H7 (cell line): ENCODE results near the gene WDR7. TPM values are rescaled to one million over a fixed set of nuclear protein-coding genes. Genes with fewer than 3 reads are reported as not detected.

Experiments
- DNase-seq: peaks from one replicate; pipeline ENCODE4 v3.0.0; 2012
- H3K27me3 ChIP-seq: 2 replicates; pipeline ENCODE4 v1.6.0; 2011; ENCODE audit warnings: mild to moderate bottlenecking, low read length; ENCODE audit not compliant: control insufficient read depth, insufficient read depth
- H3K36me3 ChIP-seq: replicated peaks from 2 replicates; pipeline ENCODE4 v1.5.1; 2011; ENCODE audit warnings: low read length; ENCODE audit not compliant: control insufficient read depth, insufficient read depth
- H3K4me3 ChIP-seq: 2 replicates; pipeline ENCODE4 v1.5.1; 2011; ENCODE audit warnings: low read depth, mild to moderate bottlenecking, control low read depth, low read length, moderate library complexity; ENCODE audit not compliant: insufficient read depth
- total RNA-seq: library from RNA; depleted of rRNA; stranded (reverse); fragments of >200 nt; shearing (Covaris generic); gene quantifications from 2 replicates; pipeline ENCODE4 v1.2.3, GENCODE V29; 2014

Gene WDR7
- total RNA-seq, 1 experiment from 2014 or later = 6.2 TPM

- H3K4me3 ChIP-seq = no peak overlapping the region
- DNase-seq = no peak
- no peaks in the 10 kb centered on the region for H3K36me3 ChIP-seq
- no peaks in the 10 kb centered on the region for H3K27me3 ChIP-seq
Measured at GRCh38 chr18:57023275-57023882, 372.2 kb downstream of the WDR7 start.

- no peaks in the 10 kb centered on the region for H3K36me3 ChIP-seq
- H3K27me3 ChIP-seq = no peaks in the 10 kb centered on the region
- no peak overlapping the region for H3K4me3 ChIP-seq
- DNase-seq = no peak
Measured at GRCh38 chr18:57025540-57025939, 374.4 kb downstream of the WDR7 start.

- no peak for DNase-seq
- no peaks in the 10 kb centered on the region for H3K36me3 ChIP-seq
- no peak overlapping the region for H3K4me3 ChIP-seq
- H3K27me3 ChIP-seq = no peaks in the 10 kb centered on the region
Measured at GRCh38 chr18:57026316-57026715, 375.2 kb downstream of the WDR7 start.

GRCh38 chr18:57027190-57027708 is 376.1 kb downstream of the WDR7 start:
- DNase-seq = no peak
- Histone ChIP-seq H3K36me3 (no peaks in the 10 kb centered on the region), H3K27me3 (no peaks in the 10 kb centered on the region), H3K4me3 (no peak overlapping the region)

GRCh38 chr18:57029761-57030160 is 378.6 kb downstream of the WDR7 start:
- DNase-seq = peak; percentile 63
- Histone ChIP-seq H3K36me3 (no peaks in the 10 kb centered on the region), H3K4me3 (no peak overlapping the region), H3K27me3 (no peaks in the 10 kb centered on the region)

GRCh38 chr18:57030417-57030816 is 379.3 kb downstream of the WDR7 start:
- DNase-seq = no peak
- no peaks in the 10 kb centered on the region for H3K27me3 ChIP-seq
- H3K36me3 ChIP-seq = no peaks in the 10 kb centered on the region
- H3K4me3 ChIP-seq = no peak overlapping the region

GRCh38 chr18:57035590-57035989 is 384.4 kb downstream of the WDR7 start:
- DNase-seq = no peak
- Histone ChIP-seq H3K36me3 (no peaks in the 10 kb centered on the region), H3K4me3 (no peak overlapping the region), H3K27me3 (no peaks in the 10 kb centered on the region)

- H3K36me3 ChIP-seq = no peaks in the 10 kb centered on the region
- no peak overlapping the region for H3K4me3 ChIP-seq
- DNase-seq = no peak
- H3K27me3 ChIP-seq = no peaks in the 10 kb centered on the region
Measured at GRCh38 chr18:57038395-57038794, 387.2 kb downstream of the WDR7 start.

- H3K27me3 ChIP-seq = no peaks in the 10 kb centered on the region
- no peak overlapping the region for H3K4me3 ChIP-seq
- no peak for DNase-seq
- H3K36me3 ChIP-seq = no peaks in the 10 kb centered on the region
Measured at GRCh38 chr18:57040175-57040574, 389.0 kb downstream of the WDR7 start.

GRCh38 chr18:57043241-57043640 is 392.1 kb downstream of the WDR7 start:
- no peak for DNase-seq
- Histone ChIP-seq H3K4me3 (no peak overlapping the region), H3K27me3 (no peaks in the 10 kb centered on the region), H3K36me3 (no peaks in the 10 kb centered on the region)

GRCh38 chr18:57048351-57048750 is 397.2 kb downstream of the WDR7 start:
- Histone ChIP-seq H3K27me3 (no peaks in the 10 kb centered on the region), H3K4me3 (no peak overlapping the region), H3K36me3 (no peaks in the 10 kb centered on the region)
- DNase-seq = peak; percentile 43

GRCh38 chr18:57048859-57049258 is 397.7 kb downstream of the WDR7 start:
- peak; percentile 40 for DNase-seq
- H3K4me3 ChIP-seq = no peak overlapping the region
- H3K27me3 ChIP-seq = no peaks in the 10 kb centered on the region
- H3K36me3 ChIP-seq = no peaks in the 10 kb centered on the region

- Histone ChIP-seq H3K36me3 (no peaks in the 10 kb centered on the region), H3K4me3 (no peak overlapping the region), H3K27me3 (no peaks in the 10 kb centered on the region)
- DNase-seq = no peak
Measured at GRCh38 chr18:57050310-57050949, 399.3 kb downstream of the WDR7 start.

- H3K27me3 ChIP-seq = no peaks in the 10 kb centered on the region
- DNase-seq = no peak
- peaks cover 2% of the 10 kb centered on the region for H3K36me3 ChIP-seq
- no peak overlapping the region for H3K4me3 ChIP-seq
Measured at GRCh38 chr18:57051021-57051656, 400.0 kb downstream of the WDR7 start.

- peaks cover 2% of the 10 kb centered on the region for H3K36me3 ChIP-seq
- DNase-seq = no peak
Measured at GRCh38 chr18:57051657-57052044, 400.5 kb downstream of the WDR7 start.

More at GRCh38 chr18:57051657-57052044, 400.5 kb downstream of the WDR7 start:
- no peaks in the 10 kb centered on the region for H3K27me3 ChIP-seq
- H3K4me3 ChIP-seq = no peak overlapping the region
